ENCODE measurements around the gene DUS1L. TPM values are rescaled to one million over a fixed set of nuclear protein-coding genes. Genes with fewer than 3 reads are reported as not detected.

The DUS1L gene
- total and polyA plus RNA-seq, 2 donors (not counting 1 experiment from before 2014, with no cell fraction given), result 109 to 241 TPM

- Histone ChIP-seq H3K27me3 (replicated peaks in 1 of 4; ENCODE audit: control extremely low read depth in 1 of 4, control insufficient read depth in 3 of 4, insufficient read depth in 4 of 4, low read length in 3 of 4) (no peaks in the 10 kb centered on the region), H3K4me1 (ENCODE audit: control insufficient read depth in 2 of 2, insufficient read depth in 2 of 2, low read length in 2 of 2) (peaks cover 9 to 10% of the 10 kb centered on the region in 2 donors), H3K79me2 (ENCODE audit: control insufficient read depth, insufficient read depth, low read length) (peaks cover 35% of the 10 kb centered on the region), H3K4me3 (ENCODE audit: control extremely low read depth in 1 of 5, extremely low read depth in 1 of 5, insufficient read depth in 1 of 5, low read depth in 2 of 5, low read length in 4 of 5) (no peak overlapping the region), H2AFZ (ENCODE audit: insufficient read depth, low read depth, low read length, poor library complexity, severe bottlenecking) (no peak overlapping the region), H3K9me3 (ENCODE audit: control extremely low read depth in 1 of 3, control insufficient read depth in 2 of 3, insufficient read depth in 1 of 3, low read length in 2 of 3) (no peaks in the 10 kb centered on the region), H3K4me2 (replicated peaks; ENCODE audit: low read depth, low read length, poor library complexity, severe bottlenecking) (no peak overlapping the region), H3K27ac (ENCODE audit: low read length in 2 of 2) (no peak overlapping the region), H3K36me3 (replicated peaks in 1 of 2; ENCODE audit: control extremely low read depth in 1 of 2, control insufficient read depth in 1 of 2, extremely low read depth in 1 of 2, insufficient read depth in 2 of 2, low read length in 1 of 2) (peaks cover 0 to 57% of the 10 kb centered on the region in 2 experiments), H3K9ac (ENCODE audit: low read length) (no peak overlapping the region), H4K20me1 (ENCODE audit: control insufficient read depth, insufficient read depth, low read length, poor library complexity, severe bottlenecking) (peaks cover 15% of the 10 kb centered on the region)
- no peak for TF ChIP-seq EZH2 (IDR thresholded peaks at IDR 0.05; ENCODE audit: borderline replicate concordance, insufficient read depth, low read depth, low read length, poor library complexity, severe bottlenecking)
- TF ChIP-seq, protein P1, sequence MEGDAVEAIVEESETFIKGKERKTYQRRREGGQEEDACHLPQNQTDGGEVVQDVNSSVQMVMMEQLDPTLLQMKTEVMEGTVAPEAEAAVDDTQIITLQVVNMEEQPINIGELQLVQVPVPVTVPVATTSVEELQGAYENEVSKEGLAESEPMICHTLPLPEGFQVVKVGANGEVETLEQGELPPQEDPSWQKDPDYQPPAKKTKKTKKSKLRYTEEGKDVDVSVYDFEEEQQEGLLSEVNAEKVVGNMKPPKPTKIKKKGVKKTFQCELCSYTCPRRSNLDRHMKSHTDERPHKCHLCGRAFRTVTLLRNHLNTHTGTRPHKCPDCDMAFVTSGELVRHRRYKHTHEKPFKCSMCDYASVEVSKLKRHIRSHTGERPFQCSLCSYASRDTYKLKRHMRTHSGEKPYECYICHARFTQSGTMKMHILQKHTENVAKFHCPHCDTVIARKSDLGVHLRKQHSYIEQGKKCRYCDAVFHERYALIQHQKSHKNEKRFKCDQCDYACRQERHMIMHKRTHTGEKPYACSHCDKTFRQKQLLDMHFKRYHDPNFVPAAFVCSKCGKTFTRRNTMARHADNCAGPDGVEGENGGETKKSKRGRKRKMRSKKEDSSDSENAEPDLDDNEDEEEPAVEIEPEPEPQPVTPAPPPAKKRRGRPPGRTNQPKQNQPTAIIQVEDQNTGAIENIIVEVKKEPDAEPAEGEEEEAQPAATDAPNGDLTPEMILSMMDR (IDR thresholded peaks at IDR 0.05), result no peak
- Mint-ChIP-seq H3K4me1 (peaks cover 2% of the 10 kb centered on the region), H3K9me3 (ENCODE audit: insufficient read depth) (no peaks in the 10 kb centered on the region), H3K4me3 (no peak overlapping the region), H3K27ac (no peak overlapping the region), H3K27me3 (no peaks in the 10 kb centered on the region)
- over 99% methylated on average over 40 of the region's 40 CpGs for WGBS (ENCODE audit: insufficient coverage)
- no peak for DNase-seq
- no peak for ATAC-seq (ENCODE audit: low read depth)
- intact Hi-C loops (cut with micrococcal nuclease), result loop anchor here (10.0 kb wide), 1 partner anchor 122 kb away; the partner anchor contains the start of gene CCDC57
- ChIA-PET POLR2A (no interaction called here), CTCF (no interaction called here)
Measured at GRCh38 chr17:82092995-82093751, 27.6 kb upstream of the DUS1L start.

DNA sequence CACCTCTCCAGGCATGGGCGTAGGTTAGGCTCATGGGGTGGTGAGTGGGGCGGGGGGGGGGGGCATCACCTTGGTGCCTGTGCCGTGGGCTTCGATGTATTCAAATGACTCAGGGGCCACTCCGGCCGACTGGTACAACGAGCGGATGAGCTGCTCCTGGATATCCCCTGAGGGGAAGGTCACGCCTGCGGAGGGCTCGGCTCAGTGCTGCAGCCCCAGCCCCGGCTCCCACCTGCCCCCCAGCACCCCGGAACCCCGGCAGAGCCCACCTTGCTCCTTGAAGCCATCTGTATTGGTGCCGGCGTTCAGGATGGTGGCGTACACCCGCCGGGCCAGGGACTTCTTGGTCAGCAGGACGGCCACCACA is 27.0 kb upstream of the DUS1L start:
- Mint-ChIP-seq H3K27ac (no peak overlapping the region), H3K9me3 (ENCODE audit: insufficient read depth) (no peaks in the 10 kb centered on the region), H3K27me3 (no peaks in the 10 kb centered on the region), H3K4me3 (no peak overlapping the region), H3K4me1 (peaks cover 2% of the 10 kb centered on the region)
- Histone ChIP-seq H3K79me2 (ENCODE audit: control insufficient read depth, insufficient read depth, low read length) (peaks cover 35% of the 10 kb centered on the region), H3K9ac (ENCODE audit: low read length) (no peak overlapping the region), H4K20me1 (ENCODE audit: control insufficient read depth, insufficient read depth, low read length, poor library complexity, severe bottlenecking) (peaks cover 15% of the 10 kb centered on the region), H3K9me3 (ENCODE audit: control extremely low read depth in 1 of 3, control insufficient read depth in 2 of 3, insufficient read depth in 1 of 3, low read length in 2 of 3) (no peaks in the 10 kb centered on the region), H3K36me3 (replicated peaks in 1 of 2; ENCODE audit: control extremely low read depth in 1 of 2, control insufficient read depth in 1 of 2, extremely low read depth in 1 of 2, insufficient read depth in 2 of 2, low read length in 1 of 2) (peaks cover 0 to 62% of the 10 kb centered on the region in 2 experiments), H2AFZ (ENCODE audit: insufficient read depth, low read depth, low read length, poor library complexity, severe bottlenecking) (no peak overlapping the region), H3K27me3 (replicated peaks in 1 of 4; ENCODE audit: control extremely low read depth in 1 of 4, control insufficient read depth in 3 of 4, insufficient read depth in 4 of 4, low read length in 3 of 4) (no peaks in the 10 kb centered on the region), H3K27ac (ENCODE audit: low read length in 2 of 2) (no peak overlapping the region), H3K4me3 (ENCODE audit: control extremely low read depth in 1 of 5, extremely low read depth in 1 of 5, insufficient read depth in 1 of 5, low read depth in 2 of 5, low read length in 4 of 5) (no peak overlapping the region), H3K4me2 (replicated peaks; ENCODE audit: low read depth, low read length, poor library complexity, severe bottlenecking) (no peak overlapping the region), H3K4me1 (ENCODE audit: control insufficient read depth in 2 of 2, insufficient read depth in 2 of 2, low read length in 2 of 2) (peaks cover 9 to 10% of the 10 kb centered on the region in 2 donors)
- TF ChIP-seq, protein P1 (IDR thresholded peaks at IDR 0.05), result no peak
- intact Hi-C loops (cut with micrococcal nuclease), result loop anchor here (10.0 kb wide), 1 partner anchor 122 kb away; the partner anchor contains the start of gene CCDC57
- ChIA-PET CTCF (no interaction called here), POLR2A (no interaction called here)
- DNase-seq (no peak), ATAC-seq (ENCODE audit: low read depth) (no peak)
- 98% methylated on average over 15 of the region's 20 CpGs for WGBS (ENCODE audit: insufficient coverage)
